HG03060 (cell line): ENCODE measurements around the gene PBRM1.

Source experiments
- ATAC-seq: cut with Tn5 transposase; IDR thresholded peaks from one replicate; pipeline ENCODE4 v1.9.1; 2021; ENCODE audit warnings: low read depth, moderate number of reproducible peaks; ENCODE audit not compliant: unreplicated experiment

PBRM1 gene

DNA sequence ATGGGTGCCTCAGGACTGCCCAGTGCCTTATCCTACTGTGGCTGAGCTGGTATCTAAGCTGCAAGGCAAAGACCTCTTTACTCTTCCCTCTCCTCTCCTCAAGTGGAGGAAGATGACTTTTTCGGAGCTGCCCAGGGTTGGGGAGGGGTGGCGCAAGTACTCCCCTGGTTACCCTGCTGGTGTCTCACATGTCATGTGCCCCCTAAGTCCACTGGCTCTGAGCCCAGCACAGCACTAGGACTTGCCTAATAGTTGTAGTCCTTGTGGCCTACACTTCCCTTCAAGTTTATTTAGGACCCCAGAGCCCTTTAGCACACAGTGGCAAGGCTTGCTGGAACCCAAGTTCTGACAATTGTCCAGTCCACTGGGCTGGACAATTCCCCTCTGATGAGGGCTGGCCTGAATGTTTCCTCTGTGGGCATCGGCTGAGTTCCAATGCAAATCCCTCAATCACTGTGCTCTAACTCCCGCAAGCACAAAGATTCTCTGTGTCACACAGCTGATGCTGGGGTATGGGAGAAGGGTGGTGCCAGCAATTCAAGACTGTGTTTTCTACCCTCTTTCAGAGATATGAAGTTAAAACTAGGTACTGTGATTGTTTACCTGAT lies 89.0 kb downstream of the PBRM1 start:
- no peak for ATAC-seq

- ATAC-seq: no peak
These were observed 92.6 kb downstream of the PBRM1 start for GRCh38 chr3:52593103-52593502.

DNA sequence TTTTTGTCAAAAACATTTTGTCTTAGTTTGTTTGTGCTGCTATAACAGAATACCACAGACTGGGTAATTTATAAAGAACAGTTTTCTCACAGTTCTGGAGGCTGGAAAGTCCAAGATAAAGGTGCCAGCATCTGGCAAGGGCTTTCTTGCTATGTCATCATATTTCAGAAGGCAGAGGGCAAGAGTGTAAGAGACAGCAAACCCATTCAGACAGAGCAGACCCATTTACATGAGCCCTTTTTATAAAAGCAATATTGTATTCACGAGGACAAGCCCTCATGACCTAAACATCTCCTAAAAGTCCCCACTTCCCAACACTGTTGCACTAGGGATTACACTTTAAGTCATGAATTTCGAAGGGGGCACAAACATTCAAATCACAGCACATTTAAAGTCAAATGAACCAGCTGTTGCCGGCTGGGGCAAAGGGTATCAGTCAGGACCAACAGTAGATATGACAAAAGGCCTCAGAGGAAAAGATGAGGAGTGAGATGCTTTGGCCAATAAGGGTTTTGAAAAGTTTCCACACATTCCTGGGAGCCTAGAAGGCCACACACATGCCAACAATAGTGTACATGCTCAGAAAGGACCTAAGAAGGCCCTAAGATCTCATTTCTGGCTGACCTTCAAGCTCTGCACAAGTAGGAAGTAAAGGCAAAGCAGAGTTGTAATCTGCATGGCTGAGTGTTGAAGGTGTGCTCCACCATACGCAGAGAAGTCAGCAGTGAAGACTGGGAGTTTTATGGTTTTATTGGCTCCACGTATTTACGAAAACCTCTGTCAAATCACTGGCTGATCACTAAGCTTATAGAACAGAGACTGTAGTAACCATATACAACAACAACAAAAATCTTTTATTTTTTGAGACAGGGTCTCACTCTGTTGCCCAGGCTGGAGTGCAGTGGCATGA lies 111.4 kb downstream of the PBRM1 start:
- ATAC-seq: no peak

DNA sequence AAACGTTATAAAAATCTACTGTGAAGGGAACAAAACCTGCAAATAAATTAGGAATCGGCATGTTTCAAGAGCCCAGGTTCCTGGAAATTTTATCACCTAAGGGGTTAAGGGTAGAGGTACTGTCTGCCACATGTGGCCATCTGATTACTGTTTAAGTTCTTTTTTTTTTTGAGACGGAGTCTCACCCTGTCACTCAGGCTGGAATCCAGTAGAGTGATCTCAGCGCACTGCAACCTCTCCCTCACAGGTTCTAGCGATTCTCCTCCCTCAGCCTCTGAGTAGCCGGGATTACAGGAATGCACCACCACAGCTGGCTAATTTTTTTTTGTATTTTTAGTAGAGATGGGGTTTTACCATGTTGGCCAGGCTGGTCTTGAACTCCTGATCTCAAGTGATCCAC lies 113.5 kb downstream of the PBRM1 start:
- no peak for ATAC-seq

DNA sequence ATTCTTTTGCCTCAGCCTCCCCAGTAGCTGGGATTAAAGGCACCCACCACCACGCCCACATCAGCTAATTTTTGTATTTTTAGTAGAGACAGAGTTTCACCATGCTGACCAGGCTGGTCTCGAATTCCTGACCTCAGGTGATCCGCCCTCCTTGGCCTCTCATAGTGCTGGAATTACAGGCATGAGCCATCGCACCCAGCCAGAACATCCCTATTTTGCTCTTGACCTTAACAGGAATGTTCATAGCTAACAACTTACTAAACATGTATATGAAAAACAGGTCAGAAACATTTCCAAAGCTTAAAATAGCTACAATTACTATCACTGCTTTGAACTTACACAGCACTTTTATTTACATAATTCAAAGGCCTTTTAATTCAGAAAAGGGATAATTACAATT lies 115.6 kb downstream of the PBRM1 start:
- ATAC-seq: no peak

GRCh38 chr3:52568069-52568468 lies 117.6 kb downstream of the PBRM1 start:
- no peak for ATAC-seq

GRCh38 chr3:52563984-52564383 lies 121.7 kb downstream of the PBRM1 start:
- ATAC-seq: no peak

GRCh38 chr3:52561028-52561747 lies 124.5 kb downstream of the PBRM1 start:
- no peak for ATAC-seq

DNA sequence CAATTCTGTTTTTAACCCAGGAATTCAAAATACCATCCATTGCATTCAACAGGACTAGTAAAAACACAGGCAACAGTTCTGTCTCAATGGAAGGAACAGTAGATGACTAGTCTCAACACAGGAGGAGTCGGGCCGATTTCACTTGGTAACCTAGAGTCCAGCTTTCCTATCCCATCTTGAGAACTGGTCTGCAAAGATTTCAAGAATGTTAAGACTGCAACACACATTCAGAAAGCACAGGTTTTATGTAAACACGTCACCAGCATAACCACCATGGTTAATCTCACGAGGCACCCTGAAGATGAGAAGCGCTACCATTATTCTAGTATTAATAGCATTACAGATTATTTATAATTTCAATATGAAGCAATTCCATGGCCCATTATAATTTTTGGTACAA lies 127.3 kb downstream of the PBRM1 start:
- ATAC-seq: no peak

- no peak for ATAC-seq
These were observed 128.4 kb downstream of the PBRM1 start for GRCh38 chr3:52557011-52557960.

- no peak for ATAC-seq
These were observed 130.7 kb downstream of the PBRM1 start for GRCh38 chr3:52555056-52555455.

DNA sequence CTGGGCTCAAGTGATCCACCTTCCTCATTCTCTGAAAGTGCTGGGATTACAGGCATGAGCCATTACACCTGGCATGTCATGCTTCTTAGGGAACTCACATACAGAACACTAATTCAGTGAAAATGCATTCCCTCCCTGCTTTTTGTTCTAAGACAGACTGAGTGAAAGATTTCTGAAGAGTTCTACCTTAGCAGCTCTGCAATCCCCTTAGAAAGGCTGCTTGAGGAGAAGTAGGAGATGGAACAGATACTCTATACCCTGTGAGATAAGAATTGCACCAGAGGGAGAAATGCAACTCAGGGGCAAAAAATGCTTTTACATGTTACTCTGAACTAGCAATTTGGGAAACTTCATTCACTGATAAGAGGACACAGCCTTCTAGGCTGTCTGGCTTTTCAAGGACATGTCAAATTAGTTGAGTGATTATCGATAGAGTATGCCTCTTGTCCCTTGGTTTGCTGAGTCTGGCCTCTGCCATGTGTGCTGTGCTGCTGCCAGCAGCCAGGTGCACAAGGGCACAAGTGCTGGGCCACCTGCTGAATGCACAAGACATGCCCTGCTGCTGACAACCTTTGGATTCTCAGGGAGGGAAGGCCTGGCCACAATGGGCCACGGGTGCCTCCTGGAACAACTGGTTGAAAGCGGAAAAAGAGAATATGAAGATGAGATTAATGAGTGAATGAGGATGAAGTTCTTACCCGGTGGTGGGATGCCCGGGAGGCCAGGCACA lies 131.5 kb downstream of the PBRM1 start:
- ATAC-seq: no peak

DNA sequence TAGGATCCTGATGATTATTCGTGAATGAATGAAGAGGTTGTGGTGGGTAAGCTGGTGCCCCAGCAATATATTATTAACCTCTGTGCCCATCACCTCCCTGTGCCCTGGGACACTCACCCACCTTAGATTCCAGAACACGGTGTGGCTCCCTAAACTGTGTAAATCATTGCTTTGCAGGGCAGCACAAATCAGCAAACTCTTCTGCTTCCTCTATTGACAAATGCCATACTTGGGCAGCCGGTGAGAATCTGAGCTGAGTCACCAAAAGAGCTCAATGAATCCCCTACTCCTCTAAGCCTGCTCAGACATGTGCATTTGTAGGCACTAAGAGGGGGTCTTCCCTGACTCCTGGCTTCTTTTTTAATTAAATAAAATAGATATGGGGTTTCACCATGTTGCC lies 133.6 kb downstream of the PBRM1 start:
- no peak for ATAC-seq

GRCh38 chr3:52551118-52551517 lies 134.6 kb downstream of the PBRM1 start:
- ATAC-seq: no peak

DNA sequence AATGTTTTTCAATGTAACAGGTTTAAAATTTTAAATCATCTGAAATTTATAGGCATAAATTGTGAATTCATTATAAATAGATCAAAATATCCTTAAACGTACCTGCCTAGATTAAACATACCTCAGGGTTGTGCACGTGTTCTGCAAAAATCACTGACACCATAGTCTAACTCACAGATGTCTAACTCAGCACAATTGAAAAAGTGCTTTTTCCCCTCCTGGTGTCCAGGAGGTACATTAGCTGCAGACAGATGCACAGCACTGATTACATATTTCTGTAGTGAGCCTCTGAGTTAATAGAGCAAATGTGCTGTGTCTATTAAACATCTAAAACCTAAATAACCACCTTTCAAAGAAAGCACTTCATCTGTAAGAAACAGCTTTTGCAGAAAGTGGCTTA lies 138.6 kb downstream of the PBRM1 start:
- no peak for ATAC-seq

DNA sequence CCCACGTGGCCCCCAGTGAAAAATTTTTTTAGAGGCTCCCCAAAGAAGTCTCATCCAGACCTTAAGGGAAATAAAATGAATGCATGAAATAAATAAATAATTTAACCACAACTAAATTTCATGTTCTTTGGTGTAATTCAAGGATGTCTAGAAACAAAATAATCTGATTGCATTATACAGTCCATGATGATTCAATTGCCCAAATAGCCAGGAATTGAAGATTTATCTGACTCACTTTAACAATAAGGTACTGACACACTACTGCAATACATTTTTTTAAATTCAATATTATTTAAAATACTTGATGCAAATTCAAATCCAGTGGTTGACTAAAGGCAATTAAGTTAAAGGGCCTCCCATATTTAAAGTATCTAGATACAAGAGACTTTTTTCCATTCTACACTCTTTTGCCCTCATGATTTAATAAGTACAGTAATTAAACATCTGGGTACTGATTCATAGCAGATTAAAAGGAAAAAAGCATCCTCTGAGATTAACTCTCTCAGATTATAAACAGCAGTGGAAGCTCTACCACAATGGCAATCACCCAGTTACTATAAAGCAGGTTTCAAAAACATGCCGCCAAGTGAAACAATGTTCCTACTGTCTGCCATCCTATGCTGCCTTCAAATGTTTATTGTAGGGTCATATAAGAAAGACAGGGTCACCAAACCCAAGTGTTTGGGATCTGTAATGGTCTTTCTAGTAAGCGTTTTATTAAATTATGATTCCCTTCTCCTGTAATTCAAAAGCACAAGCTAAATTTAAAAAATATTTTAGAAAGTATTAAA lies 139.4 kb downstream of the PBRM1 start:
- no peak for ATAC-seq

DNA sequence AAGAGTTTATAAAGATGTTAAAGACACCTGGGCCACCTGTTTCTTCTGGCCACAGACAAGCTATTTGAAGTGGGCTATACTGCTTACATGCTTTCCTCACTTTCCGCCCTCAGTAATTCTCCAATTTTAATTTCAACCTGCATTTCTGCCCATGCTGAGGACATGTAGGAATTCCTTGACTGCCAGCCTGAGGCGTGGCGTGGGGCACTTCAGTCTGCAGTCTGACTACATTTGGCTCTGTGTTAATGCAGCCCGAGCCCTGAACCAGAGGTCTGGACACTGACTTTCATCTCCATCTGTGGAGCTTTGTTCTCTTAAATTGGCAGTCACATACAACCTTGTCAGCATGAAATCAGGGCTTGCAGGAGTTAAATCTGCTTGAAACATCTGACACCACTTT lies 140.8 kb downstream of the PBRM1 start:
- no peak for ATAC-seq

DNA sequence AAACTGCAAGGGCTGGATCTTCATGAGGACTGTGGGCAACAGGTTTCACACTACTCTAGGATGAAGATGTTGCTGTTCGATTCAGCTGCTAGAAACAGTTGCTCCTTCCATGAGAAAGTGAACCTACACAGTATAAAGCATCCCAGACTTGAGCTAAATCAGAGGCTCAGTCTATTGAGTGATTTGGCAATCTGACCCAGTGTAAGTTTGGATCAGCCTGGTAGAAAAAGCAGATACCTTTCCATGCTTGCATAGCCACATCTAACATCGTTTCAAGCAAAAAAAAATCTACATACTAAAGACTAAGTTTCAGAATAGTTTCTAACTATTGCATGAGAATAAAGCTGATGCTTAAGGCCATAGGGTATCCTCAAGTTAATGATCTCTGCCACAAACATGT lies 144.7 kb downstream of the PBRM1 start:
- no peak for ATAC-seq
